Subcutaneous adipose tissue (tissue), 4 donors: ENCODE data around the gene CD36. TPM values are rescaled to one million over a fixed set of nuclear protein-coding genes. Genes with fewer than 3 reads are reported as not detected.

Source experiments
- total RNA-seq, 4 donors: library from RNA; depleted of rRNA; stranded (reverse); fragments of >200 nt; gene quantifications; one replicate each; pipeline ENCODE4 v1.1.0, GENCODE V29; 2016
- TF ChIP-seq, protein P1 (sequence below): fragments of 450-650 bp; IDR thresholded peaks from one replicate; pipeline ENCODE4 v1.5.1; 2016; ENCODE audit warnings: low read depth, mild to moderate bottlenecking, control low read depth, antibody characterized with exemption, moderate library complexity

CD36 gene
- total RNA-seq, 4 donors from 2014 or later, result 2,701 to 6,827 (median 3,389) TPM

DNA sequence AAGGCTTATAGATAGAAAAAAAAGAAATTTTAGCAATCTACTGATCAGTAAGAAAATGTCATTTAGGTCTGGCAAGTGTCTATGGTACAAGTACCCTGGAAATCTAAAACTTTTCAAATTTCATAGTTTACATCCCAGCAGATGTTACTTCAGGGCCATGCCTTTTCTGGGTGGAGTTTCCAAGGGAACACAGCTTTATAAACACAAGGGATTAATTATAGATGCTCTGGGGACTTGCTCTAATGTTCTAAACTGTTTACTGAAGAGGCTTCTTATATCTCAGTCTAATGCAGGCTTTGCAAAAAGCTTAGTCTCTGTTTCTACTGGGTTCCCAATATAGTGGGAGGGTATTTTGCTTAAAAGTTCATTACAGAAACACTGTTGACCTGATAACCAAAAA is 3.1 kb downstream of the CD36 start:
- TF ChIP-seq, protein P1, sequence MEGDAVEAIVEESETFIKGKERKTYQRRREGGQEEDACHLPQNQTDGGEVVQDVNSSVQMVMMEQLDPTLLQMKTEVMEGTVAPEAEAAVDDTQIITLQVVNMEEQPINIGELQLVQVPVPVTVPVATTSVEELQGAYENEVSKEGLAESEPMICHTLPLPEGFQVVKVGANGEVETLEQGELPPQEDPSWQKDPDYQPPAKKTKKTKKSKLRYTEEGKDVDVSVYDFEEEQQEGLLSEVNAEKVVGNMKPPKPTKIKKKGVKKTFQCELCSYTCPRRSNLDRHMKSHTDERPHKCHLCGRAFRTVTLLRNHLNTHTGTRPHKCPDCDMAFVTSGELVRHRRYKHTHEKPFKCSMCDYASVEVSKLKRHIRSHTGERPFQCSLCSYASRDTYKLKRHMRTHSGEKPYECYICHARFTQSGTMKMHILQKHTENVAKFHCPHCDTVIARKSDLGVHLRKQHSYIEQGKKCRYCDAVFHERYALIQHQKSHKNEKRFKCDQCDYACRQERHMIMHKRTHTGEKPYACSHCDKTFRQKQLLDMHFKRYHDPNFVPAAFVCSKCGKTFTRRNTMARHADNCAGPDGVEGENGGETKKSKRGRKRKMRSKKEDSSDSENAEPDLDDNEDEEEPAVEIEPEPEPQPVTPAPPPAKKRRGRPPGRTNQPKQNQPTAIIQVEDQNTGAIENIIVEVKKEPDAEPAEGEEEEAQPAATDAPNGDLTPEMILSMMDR, result no peak

DNA sequence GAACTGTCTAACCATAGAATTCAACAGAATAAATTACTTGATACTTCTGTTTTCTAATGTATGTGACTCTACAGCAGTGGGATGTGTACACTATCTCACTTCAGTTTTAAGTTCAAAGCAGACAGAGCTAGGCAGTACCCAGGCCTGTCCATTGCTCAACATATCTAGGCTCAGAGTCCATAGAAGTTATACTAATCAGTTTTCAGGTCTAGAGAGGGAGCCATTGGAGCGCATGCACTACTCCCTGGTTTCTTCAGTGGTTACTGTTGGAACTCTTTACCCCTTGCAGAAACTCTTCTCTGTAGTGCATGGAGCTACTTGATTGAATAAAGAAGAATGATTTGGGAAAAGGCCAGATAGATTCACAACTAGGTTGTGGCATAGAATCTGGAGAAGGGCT is 4.4 kb downstream of the CD36 start:
- TF ChIP-seq, protein P1, result no peak

DNA sequence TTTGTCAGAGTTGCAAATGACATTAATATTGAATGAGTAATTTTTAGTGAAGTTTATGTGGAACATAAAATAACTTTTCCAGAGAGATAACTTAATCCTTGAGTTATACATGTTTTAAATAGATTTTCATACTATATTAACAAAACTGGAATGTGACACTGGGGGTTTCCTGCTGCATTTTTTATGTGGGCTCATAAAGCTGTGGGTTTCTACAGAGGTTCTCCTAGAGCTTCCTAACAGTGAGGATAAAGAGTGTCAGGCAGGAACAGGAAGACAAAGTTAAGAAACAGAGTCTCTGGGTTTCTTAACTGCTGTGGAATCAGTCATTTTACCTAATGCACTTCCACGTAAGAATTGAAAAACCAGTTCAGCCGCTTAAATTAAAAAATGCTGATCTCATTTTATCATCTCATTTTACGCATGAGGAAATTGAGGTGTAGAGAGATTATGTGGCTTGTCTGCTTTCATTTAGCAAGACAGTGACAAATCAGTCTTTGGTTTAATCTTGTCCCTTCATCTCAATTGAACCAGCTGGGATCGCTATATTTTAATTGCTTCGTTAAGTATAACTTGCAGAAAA is 5.0 kb downstream of the CD36 start:
- TF ChIP-seq, protein P1, result no peak

DNA sequence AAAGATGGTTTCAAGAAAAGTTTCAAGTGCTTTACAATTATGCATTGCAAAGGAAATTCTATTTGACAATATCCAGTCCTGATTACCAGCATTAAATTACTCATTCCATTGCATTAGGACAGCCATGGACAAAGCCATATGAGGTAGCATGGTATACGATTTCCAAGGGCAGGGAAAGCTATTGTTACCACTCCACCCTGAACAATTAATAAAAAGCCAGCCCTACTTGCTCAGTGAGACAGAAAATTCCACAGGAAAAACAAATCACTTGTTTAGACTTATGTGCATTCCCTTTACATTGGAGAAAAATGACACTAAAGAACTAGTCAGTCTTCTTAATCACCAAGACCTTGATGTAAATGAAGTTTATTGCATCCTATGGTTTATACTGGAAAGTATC is 5.6 kb downstream of the CD36 start:
- TF ChIP-seq, protein P1, result no peak

DNA sequence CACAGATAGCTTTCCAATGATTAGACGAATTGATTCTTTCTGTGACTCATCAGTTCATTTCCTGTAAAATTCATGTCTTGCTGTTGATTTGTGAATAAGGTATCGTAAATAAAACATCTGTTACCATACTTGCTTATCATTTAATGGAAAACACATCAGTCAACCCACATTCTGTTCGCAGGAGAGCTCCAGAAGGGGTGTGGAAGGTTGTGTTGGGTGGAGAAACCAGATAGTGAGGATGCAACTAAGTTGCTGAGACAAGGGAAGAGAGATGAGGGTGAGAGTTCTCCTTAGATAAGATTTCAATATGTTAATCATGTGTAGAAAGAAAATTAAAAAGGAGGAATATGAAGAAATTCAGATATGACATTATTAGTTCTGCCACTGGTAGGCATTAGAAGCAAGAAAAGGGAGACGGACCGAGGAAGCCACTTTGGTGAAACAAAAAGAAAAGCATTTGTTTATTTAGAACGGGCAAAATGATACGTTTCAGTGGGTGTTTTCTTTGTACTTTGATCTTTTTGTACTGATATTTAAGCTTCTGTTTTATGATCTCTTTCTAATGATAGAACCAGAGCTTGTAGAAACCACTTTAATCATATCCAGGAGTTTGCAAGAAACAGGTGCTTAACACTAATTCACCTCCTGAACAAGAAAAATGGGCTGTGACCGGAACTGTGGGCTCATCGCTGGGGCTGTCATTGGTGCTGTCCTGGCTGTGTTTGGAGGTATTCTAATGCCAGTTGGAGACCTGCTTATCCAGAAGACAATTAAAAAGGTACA is 7.8 kb downstream of the CD36 start:
- TF ChIP-seq, protein P1, result no peak

DNA sequence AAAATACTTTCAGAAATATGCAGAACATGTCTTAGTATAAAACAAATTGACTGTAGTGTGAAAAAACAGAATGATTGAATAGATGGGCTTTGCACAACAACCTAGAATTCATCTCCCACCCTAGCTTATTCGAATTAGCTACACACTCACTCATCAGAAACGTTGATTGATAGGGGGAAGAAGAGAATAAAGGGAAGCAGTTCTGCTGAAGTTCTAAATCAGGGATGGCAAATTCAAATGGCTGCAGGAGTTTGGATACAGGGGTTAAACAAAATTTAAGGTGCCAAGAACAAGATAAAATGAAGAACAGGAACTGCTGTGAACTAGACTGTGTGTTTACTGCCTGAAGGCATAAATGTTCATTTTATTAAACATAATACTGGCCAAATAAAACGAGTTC is 9.0 kb downstream of the CD36 start:
- TF ChIP-seq, protein P1, result no peak

DNA sequence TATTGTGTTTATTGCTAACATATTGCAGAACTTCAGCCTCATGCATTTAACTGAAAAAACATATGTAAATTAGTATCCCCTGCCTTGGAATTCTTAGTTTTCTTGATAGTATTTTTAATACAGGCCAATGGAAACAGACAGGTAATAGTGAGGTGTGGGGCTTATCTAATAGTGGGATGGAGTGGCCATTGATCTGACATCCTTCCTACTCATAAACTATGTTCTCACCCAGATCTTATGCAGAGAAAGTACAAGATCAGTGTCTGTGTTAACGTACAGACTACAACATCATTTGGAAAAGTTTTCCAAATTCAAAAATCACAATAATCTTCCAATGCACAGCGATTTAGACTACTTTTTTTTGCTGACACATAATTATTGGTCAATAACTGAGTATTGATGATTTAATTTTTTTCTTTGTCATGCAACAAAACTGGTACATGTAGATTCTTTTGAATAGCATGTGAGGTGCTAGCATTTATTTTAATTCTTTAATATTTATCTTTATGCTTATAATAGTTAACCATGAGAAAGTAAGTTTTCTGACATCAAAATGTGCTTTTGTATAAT is 9.7 kb downstream of the CD36 start:
- TF ChIP-seq, protein P1, result no peak
